Stomach (tissue), 9 donors: ENCODE results near the gene DPT. TPM values are rescaled to one million over a fixed set of nuclear protein-coding genes. Genes with fewer than 3 reads are reported as not detected.

Experiments used
- DNase-seq, 2 donors: peaks; one replicate each; pipeline versions ENCODE4 v3.0.0 to v3.0.0-alpha.2; 2013 to 2019
- H3K27ac ChIP-seq, 5 donors: fragments of 200-600 bp in 4 of 5; sonication (generic) in 4 of 5; one replicate each; pipeline ENCODE4 v1.5.1; 2013 to 2019; ENCODE audit warnings: mild to moderate bottlenecking in 1 of 5, moderate library complexity in 1 of 5
- H3K27me3 ChIP-seq, 3 donors: fragments of 200-600 bp; sonication (generic); one replicate each; pipeline ENCODE4 v1.5.1; 2017 to 2019; ENCODE audit warnings: mixed run types in 1 of 3
- H3K36me3 ChIP-seq, 4 donors: fragments of 200-600 bp; sonication (generic); 1 replicate in 3 of 4; 2 replicates in 1 of 4; pipeline ENCODE4 v1.5.1; 2016 to 2019
- H3K4me1 ChIP-seq, 4 donors: fragments of 200-600 bp; sonication (generic); one replicate each; pipeline ENCODE4 v1.5.1; 2016 to 2019
- H3K4me3 ChIP-seq, 4 donors: fragments of 200-600 bp; sonication (generic) in 3 of 4; one replicate each; pipeline ENCODE4 v1.5.1; 2016 to 2019; ENCODE audit warnings: mild to moderate bottlenecking in 1 of 4
- H3K9me3 ChIP-seq, 4 donors: fragments of 200-600 bp; sonication (generic); one replicate each; pipeline ENCODE4 v1.5.1; 2016 to 2019
- EP300 ChIP-seq: sonication (generic); formaldehyde crosslinking; IDR thresholded peaks from one replicate; pipeline ENCODE4 v1.6.1; 2017; ENCODE audit warnings: antibody characterized with exemption
- POLR2A ChIP-seq, 4 donors: fragments of 450-650 bp; IDR thresholded peaks; one replicate each; pipeline ENCODE4 v1.6.1; 2016; ENCODE audit warnings: antibody characterized with exemption in 4 of 4, control low read depth in 2 of 4, mild to moderate bottlenecking in 1 of 4, moderate library complexity in 1 of 4
- POLR2AphosphoS5 ChIP-seq, 3 donors: sonication (generic); formaldehyde crosslinking; IDR thresholded peaks; one replicate each; pipeline ENCODE4 v1.6.1; 2016; ENCODE audit warnings: antibody characterized with exemption in 3 of 3
- WGBS, 5 donors: extraction: QIAGEN DNeasy Blood & Tissue Kit in 3 of 5; methylation state at CpG; one replicate each; pipeline versions ENCODE4 v1.1.5 to v1.1.7; 2013 to 2018; 5-methylcytosine and 5-hydroxymethylcytosine counted together
- intact Hi-C: fragments of 100-400 bp; cut with DNase I; formaldehyde crosslinking; loops from one replicate; pipeline ENCODE4 v1.15.1; 2023; ENCODE audit warnings: low total_unique reads
- polyA plus RNA-seq, 3 donors: library from polyadenylated mRNA; stranded (reverse); fragments of 200-250 nt; gene quantifications; one replicate each; pipeline ENCODE4 v1.2.3, GENCODE V29; 2013
- total RNA-seq, 5 donors: library from RNA; depleted of rRNA; stranded (reverse); fragments of >200 nt; gene quantifications; one replicate each; pipeline versions ENCODE4 v1.1.0 to v1.2.3, GENCODE V29; 2014 to 2016
- TF ChIP-seq, protein P1 (sequence below), 7 experiments: fragments of 450-650 bp in 4 of 7; fragments of 200-600 bp in 3 of 7; sonication (generic) in 3 of 7; IDR thresholded peaks; one replicate each; pipeline ENCODE4 v1.5.1; 2016 to 2019; ENCODE audit warnings: antibody characterized with exemption in 7 of 7, control low read depth in 2 of 7, mild to moderate bottlenecking in 1 of 7
- donor health status: healthy with polysubstance abuse.
- donor health status: Bipolar disorder and iron deficiency.
- donor health status: healthy.

DPT gene
- total and polyA plus RNA-seq, 8 donors, result 20.1 to 86.7 (median 47.1) TPM

DNA sequence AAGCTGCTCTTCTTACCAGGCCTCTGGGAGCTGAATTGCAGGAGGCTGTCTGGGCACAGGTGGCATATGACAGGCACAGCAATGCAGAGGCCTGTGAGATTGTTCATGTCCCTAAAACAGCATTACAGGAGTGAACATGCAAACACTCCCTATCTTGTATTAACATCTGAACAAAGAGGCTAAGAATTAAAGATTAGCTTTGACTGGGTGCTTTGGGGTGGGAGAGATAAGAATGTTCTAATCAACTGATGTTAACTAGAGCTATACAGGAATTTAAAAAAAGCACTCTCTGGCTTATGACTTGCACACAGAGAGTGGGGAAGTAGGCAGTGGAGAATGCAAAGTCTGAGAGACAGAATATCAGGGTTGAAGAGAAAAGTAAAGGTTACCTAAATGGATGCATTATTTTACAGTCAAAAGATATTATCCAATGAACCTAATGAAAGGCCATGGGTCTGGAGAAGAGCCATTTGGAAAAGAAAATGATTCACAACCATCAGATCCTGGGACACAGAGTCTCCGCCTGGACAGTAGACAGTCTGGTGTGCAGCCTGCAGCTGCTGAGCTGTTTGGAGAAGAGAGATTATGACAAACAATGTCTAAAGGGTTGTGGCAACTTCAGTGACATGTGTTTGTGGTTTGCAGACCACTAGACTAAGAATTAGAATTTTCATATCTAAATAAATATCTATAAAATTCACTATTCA lies 20.2 kb downstream of the DPT start:
- Histone ChIP-seq H3K4me3 (no peak overlapping the region), H3K4me1 (peaks cover 10 to 34% (median 24%) of the 10 kb centered on the region in 4 donors), H3K27ac (peak overlapping the region in 4 of 5 donors; percentile 51 to 74 (median 61)), H3K9me3 (no peaks in the 10 kb centered on the region), H3K27me3 (no peaks in the 10 kb centered on the region), H3K36me3 (no peaks in the 10 kb centered on the region)
- intact Hi-C loops, result no loop called here
- 50 to 77% (median 69%) methylated on average over 1 of the region's 1 CpG for WGBS, 5 donors
- no peak for DNase-seq
- TF ChIP-seq POLR2AphosphoS5 (IDR thresholded peaks at IDR 0.05) (no peak), POLR2A (IDR thresholded peaks at IDR 0.05) (no peak), EP300 (no peak)
- TF ChIP-seq, protein P1, sequence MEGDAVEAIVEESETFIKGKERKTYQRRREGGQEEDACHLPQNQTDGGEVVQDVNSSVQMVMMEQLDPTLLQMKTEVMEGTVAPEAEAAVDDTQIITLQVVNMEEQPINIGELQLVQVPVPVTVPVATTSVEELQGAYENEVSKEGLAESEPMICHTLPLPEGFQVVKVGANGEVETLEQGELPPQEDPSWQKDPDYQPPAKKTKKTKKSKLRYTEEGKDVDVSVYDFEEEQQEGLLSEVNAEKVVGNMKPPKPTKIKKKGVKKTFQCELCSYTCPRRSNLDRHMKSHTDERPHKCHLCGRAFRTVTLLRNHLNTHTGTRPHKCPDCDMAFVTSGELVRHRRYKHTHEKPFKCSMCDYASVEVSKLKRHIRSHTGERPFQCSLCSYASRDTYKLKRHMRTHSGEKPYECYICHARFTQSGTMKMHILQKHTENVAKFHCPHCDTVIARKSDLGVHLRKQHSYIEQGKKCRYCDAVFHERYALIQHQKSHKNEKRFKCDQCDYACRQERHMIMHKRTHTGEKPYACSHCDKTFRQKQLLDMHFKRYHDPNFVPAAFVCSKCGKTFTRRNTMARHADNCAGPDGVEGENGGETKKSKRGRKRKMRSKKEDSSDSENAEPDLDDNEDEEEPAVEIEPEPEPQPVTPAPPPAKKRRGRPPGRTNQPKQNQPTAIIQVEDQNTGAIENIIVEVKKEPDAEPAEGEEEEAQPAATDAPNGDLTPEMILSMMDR (IDR thresholded peaks at IDR 0.05), result no peak

DNA sequence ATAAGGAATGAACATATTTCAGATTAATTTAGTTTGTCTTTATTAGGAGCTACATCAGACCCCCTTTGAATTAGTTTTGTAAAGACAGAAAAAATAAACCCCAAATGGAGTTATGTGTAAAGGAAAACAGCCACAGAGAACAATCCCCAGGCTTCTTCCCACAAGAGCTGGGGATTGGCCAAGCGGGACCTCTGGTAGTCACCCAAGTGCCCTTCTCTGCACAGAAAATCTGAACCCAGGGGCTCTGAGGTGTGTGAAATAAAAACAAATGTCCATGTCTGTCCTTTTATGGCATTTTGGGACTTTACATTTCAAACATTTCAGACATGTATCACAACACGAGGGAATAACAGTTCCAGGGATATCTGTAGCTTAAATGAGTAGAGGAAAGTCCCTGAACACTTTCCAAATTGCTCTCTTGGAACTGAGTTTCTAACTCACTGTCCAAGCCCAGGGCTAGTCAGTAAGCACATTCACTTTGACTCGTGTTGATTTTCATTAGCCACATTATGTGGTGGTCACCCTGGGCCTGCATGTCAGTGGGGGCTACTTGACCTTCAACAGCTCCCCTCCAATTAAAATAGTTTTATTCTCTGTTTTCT lies 22.5 kb downstream of the DPT start:
- TF ChIP-seq, protein P1 (IDR thresholded peaks at IDR 0.05), result no peak
- TF ChIP-seq POLR2AphosphoS5 (IDR thresholded peaks at IDR 0.05) (no peak), EP300 (no peak), POLR2A (IDR thresholded peaks at IDR 0.05) (no peak)
- no peak overlapping the region for H3K4me3 ChIP-seq
- H3K9me3 ChIP-seq, result no peaks in the 10 kb centered on the region
- 39 to 60% (median 42%) methylated on average over 3 of the region's 3 CpGs for WGBS, 5 donors
- peak overlapping the region in 3 of 5 donors; percentile 38 to 51 (median 50) for H3K27ac ChIP-seq
- no peaks in the 10 kb centered on the region for H3K36me3 ChIP-seq
- peaks cover 10 to 34% (median 24%) of the 10 kb centered on the region in 4 donors for H3K4me1 ChIP-seq
- DNase-seq, result no peak
- intact Hi-C loops, result no loop called here
- no peaks in the 10 kb centered on the region for H3K27me3 ChIP-seq

DNA sequence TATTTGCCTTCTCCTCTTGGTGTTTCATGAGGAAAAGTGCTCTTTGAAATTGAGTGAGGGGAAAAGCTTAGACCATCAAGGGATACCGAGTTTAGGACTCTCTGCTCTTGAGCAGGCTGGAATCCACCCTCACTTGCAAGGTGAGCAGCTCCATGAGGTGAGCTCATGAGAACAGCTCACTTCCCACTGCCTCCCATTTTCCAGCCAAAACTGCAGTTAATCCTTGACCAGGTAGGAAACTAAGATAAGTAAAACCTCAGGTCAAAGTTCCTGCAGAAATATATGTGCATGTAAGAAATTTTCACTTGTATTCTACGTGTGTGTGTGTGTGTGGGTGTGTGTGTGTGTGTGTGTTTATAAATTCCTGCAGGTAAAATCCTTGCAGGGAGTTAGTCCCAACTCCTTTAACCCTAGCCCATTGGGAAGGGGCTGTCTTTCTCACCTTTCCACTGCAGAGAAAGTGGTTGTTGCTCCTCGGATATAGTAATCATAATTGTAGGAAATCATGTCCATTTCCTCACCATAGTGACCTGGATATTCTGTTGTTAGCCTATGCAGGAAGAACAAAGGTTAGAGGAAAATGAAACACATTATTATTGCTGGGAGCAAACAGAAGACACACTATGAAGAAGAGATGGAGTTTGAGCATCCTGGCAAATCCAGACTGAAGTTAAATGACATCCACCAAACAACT lies 28.3 kb downstream of the DPT start:
- Histone ChIP-seq H3K27ac (no peak overlapping the region), H3K4me1 (peaks cover 0 to 12% (median 5%) of the 10 kb centered on the region in 4 donors), H3K4me3 (no peak overlapping the region), H3K9me3 (no peaks in the 10 kb centered on the region), H3K27me3 (no peaks in the 10 kb centered on the region), H3K36me3 (no peaks in the 10 kb centered on the region)
- intact Hi-C loops, result no loop called here
- DNase-seq, result no peak
- no peak for TF ChIP-seq EP300
- TF ChIP-seq, protein P1 (IDR thresholded peaks at IDR 0.05), result no peak
- TF ChIP-seq POLR2AphosphoS5 (IDR thresholded peaks at IDR 0.05), result no peak
- TF ChIP-seq POLR2A (IDR thresholded peaks at IDR 0.05), result no peak
- 51 to 69% (median 55%) methylated on average over 3 of the region's 3 CpGs for WGBS, 5 donors

DNA sequence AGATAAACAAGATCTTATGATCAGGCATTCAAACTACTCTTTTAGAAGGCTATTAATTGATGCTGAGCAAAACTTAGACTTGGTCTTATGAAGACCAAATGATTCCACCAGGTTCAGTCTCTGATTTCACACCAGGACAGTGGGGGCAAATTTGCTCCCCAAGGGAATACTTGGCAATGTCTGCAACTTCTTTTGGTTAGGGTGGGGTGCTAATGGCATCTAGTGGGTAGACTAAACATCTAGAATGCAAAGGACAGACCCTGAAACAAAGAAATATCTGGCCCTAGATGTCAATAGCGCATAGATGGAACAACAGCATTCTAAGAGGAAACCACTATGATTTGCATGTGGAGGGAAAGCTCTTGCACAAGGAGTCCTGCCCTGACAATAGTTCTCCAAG lies 30.6 kb downstream of the DPT start:
- Histone ChIP-seq H3K4me3 (no peak overlapping the region), H3K27ac (no peak overlapping the region), H3K36me3 (no peaks in the 10 kb centered on the region), H3K4me1 (peaks cover 0 to 32% (median 18%) of the 10 kb centered on the region in 4 donors), H3K27me3 (no peaks in the 10 kb centered on the region), H3K9me3 (no peaks in the 10 kb centered on the region)
- DNase-seq, result no peak
- TF ChIP-seq POLR2A (IDR thresholded peaks at IDR 0.05), result no peak
- TF ChIP-seq EP300, result no peak
- TF ChIP-seq, protein P1 (IDR thresholded peaks at IDR 0.05), result no peak
- TF ChIP-seq POLR2AphosphoS5 (IDR thresholded peaks at IDR 0.05), result no peak
- WGBS, 5 donors, result 39 to 100% (median 85%) methylated on average over 1 of the region's 1 CpG
- intact Hi-C loops, result no loop called here
